Nucleus accumbens (tissue), 56 donors: ENCODE results near the gene ST8SIA6.
A peak's percentile ranks its signal among the peaks of the same experiment; 100 is the strongest.
"Not testable (repeated sequence)": the region's sequence is repeated elsewhere in the genome, so short reads cannot be mapped to it uniquely, and the experiment has no call there.

Experiments used
- DNase-seq, 56 donors: peaks; one replicate each; lab custom pipeline; 2025; lab: John Stamatoyannopoulos, UW

The ST8SIA6 gene

DNA sequence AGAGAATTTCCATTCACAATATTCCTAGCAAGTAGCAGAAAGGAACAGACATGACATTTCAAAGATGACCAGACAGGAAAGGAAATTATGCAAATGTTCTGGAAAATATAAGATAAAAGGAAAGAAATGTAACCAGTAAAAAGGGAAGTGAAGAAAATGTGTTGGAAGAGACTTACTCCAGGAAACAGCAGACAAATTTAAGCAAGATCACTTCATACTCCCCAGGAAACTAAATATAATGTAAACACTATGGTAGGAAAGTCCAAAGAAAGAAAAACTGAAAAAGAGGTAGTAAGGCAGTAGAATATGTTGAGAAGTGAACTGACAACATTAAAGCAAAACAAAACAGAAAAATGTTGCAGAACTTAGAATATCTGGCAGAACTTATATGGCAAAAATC is 6.4 kb upstream of the ST8SIA6 start:
- no peak for DNase-seq

DNA sequence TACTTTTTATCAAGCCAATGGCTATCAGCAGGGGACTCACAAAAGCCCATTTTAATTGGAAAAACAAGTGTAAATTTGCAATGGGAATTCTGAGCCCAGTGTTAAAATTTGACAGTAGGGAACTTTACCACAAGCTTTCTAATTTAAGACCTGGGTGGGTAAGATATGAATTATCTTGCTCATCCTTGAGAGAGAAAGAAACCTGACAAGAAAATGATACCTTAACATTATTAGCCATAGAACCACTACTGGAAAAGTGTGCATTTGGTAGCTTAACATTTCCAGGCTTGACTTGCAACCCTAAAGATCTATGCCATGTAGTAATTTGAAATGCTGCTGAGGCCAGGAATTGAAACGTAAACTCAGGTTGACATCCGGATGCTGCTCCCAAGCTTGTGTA is 2.7 kb upstream of the ST8SIA6 start:
- DNase-seq, result no peak

DNA sequence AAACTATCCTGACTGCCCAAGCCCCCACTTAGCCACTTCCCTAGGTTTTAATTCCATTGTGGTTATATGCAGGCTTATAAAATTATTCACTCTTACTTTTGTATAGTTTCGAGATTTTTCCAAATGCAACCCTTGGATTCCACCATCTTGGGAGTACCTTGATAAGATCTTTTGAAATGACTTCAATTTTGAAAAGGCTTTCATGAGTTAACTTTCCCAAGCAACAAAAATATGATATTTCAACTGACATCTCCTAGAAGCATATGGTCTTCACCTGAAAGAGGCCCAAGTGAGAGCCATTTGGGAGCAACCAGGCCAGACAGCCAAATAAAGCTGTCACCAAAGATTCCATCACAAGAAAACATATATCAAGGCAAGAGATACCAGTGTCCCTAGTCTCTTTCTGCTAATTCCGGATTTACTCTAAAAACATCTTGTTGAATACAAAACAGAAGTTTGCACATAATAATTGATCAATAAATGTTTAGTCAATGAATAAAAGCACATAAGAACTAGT is 1.7 kb upstream of the ST8SIA6 start:
- DNase-seq, result no peak

DNA sequence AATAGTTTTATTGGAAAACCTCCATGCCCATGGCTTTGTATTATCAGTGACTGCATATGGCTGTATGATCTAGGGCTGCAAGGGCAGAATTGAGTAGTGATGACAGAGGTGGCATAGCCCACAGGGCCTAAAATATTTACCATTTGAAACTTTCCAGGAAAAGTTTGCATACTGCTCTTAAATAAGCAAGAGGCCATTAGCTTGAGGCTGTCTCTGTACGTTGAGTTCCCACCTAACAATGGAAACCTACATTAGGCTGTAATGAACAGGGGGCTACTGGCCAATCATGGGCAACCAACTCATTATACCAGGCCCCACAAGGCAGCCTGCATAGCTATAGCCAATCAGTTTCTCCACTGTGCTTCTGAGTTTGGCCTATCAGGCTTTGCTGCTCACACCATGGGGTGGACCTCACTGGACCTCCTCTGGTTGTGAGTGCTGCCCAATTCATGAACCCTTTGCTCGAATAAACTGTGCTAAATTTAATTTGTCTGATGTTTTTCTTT is 673 bp upstream of the ST8SIA6 start:
- no peak for DNase-seq

DNA sequence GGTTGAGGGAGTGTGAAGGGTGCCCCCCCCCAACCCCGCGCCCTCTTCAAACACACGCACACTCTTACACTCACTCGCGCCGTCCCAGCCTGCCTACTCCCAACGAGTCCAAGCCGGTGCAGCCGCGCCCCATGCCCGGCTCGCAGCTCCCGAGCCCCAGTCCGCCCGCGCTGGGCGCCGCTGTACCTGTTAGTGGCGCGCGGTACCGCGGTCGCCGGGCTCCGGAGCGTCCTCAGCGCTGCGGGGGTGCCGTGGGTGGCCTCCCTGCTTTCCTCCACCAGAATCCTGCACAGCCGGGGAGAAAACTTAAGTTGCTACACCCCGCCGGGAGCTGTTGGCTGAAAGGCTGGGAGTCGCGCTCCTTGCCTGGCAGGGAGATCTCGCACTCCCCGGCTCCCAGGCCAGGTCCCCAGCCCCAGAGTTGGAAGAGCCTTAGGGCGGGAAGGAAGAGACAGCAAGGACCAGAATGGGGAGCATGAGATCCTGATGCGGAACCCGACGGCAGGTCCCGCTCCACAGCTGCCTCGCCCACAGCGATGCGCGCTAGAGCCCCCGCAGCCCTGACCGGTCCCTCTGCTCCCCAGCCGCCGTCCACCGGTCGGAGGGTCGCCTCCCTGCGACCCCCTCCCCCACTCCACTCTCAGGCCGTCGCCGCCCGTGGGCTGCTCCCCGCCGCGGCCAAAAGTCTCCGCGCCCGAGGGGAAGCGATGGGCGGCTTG is 863 bp downstream of the ST8SIA6 start:
- no peak for DNase-seq

DNA sequence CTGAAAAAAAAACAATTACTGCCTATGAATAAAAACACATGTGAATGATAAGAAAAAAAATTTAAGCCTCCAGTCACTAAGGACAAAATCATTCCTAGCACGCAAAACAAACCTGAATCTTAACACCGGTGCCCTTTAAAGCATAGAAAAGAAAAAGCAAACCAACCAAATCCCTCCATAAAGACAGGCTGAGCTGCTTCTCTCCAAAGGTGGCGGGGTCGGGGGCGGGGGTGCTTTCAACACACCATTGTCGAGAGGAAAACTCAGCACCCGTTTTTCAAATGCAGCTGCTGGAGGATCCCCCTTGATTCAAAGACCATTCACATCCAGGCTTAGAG is 1.4 kb downstream of the ST8SIA6 start:
- no peak for DNase-seq

DNA sequence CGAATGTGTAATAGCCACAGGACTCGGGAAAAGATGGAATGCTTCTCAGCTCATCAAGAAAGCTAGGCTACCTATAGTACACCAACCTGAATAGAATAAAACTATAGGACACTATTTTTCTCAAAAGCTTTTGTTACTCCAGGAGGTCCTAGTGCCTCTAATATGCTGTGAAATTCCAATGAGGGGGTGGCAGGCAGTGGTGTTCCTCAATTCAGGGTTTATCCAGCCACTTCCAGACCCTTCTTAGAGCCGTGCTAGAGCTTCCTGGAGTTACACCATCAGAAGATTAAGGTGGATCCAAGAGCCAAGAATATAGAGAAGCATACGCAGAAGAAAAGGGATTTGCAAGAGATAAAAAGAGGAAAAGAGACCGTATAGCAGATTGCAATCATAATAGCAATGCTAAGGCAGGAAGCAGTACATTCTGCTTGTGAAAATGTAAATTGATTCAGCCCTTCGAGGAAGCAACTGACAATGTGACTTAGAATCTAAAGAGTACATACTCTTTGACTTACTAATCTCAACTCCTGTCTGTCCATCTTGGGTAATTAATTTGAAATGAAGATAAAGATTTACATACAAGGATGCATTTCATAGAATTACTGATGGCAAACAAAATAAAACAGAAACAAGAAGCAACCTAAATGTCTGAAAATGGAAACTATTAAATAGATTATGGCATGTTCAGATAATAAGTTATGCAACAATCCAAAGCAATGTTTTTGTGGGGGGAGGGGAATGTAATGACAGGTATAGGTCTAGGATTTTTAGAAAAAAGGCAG is 2.1 kb downstream of the ST8SIA6 start:
- no peak for DNase-seq

DNA sequence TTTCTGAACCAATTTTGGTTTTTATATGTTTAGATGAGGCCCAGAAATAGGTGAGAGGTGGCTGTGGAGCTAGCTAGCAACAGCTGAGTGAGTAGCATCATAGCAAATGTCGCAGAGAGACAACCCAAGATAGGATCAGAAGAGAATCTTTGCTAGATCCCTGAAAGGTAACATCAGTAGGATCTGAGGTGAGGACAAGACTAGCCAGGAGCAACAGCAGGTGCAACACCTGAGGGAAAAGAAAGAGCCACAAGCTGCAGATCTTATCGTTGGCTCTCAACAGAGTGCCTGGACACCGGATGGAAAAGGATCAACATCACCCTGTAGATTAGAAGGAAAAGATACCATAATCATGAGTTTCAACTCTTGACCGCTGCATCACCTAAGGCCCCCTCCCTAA is 4.4 kb downstream of the ST8SIA6 start:
- no peak for DNase-seq

DNA sequence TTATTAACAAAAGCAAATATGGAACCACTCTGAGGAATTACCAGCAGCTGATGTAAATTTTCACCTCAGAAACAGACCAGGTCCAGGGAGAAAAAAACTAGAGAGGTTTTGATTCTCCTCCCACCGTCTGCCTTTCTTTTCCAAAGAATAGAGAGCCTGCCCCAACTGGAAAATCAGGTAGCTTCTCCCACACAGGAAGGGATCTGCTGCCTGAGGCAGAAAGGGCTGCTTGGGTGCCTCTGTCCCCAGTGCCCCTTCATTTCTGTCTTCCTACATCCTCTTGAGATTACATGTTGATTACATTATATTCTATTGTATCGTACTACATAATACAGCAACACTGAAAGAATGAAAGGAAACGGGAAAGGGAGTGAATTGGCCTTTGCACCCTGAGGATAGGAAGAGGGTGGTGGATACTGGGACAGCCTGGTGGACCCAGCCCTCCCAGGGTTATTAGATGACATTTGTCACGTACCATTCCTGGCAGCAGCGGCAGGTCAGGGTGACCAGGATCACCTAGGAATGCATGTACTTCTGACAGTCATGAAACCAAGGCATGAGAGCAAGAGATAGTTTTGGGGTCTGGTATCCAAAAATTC is 8.9 kb downstream of the ST8SIA6 start:
- no peak for DNase-seq

DNA sequence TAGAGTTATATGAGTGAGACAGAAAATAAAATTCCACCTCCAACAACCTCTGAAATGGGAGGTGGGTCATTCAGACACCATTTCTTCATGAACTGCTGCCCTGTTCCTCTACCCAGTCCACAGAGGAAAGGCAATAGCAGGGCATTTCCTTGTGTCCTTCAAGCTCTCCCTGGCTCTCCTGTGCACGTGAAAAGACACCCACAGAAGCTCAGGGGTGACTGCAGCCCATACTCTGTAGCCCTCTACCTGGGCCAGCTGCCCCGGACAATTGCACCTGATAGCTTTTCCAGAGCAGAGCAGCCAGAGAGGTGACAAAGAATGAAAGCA is 10.0 kb downstream of the ST8SIA6 start:
- DNase-seq, result no peak

DNA sequence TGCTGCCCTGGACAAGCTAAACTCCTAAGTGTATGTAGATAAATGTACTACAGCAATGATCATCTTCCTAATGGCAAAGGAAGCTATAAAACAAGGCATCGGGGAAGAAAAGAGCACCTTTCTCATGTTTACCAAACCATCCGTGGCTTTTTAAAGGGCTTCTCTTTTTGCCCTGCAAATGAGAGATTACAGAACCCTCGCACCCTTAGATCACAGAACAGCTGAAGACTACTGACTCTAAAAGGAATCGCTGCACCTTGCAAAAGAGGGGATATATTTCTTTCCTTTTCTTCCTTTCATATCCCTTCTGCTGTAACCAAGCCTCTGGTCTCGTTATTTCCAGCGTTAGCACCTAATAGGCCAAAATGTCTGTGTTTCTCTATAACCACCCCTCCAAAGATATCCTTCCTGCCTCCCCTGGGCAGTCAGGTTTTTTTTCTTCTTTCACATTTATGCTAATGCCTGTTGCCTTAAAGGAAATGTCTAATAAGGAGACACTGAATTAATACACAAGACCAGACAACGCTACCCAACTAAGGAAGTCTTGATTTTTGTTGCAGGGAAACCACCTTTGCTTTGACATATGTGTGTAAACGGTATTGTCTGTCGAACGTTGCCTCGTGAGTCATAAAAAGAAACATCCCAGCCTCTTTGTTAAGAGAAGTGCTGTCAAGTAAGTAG is 10.5 kb downstream of the ST8SIA6 start:
- DNase-seq, result no peak

DNA sequence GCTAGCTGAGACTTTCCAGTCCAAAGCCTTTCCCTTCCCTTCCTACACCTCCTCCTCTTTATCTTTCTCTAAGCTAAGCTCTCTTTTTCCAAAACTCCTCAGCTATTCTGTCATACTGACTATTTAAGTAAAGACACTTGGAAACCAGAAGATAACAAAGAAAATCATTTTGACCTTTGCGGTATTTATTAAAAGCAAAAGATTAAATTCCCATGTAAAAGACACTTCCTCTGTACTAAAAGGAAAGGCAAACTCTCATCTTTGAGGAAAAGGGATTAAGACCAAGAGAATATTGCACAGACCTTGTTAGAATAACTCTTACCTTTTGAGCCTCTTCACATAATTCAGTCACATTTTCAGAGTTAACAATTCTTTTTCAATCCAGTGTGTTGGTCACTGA is 15.8 kb downstream of the ST8SIA6 start:
- no peak for DNase-seq

DNA sequence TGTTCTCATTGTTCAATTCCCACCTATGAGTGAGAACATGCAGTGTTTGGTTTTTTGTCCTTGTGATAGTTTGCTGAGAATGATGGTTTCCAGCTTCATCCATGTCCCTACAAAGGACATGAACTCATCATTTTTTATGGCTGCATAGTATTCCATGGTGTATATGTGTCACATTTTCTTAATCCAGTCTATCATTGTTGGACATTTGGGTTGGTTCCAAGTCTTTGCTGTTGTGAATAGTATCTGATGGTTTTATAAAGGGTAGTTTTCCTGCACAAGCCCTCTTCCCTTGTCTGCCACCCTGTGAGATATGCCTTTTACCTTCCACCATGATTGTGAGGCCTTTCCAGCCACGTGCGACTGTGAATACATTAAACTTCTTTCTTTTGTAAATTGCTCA is 17.8 kb downstream of the ST8SIA6 start:
- not testable (repeated sequence) for DNase-seq

DNA sequence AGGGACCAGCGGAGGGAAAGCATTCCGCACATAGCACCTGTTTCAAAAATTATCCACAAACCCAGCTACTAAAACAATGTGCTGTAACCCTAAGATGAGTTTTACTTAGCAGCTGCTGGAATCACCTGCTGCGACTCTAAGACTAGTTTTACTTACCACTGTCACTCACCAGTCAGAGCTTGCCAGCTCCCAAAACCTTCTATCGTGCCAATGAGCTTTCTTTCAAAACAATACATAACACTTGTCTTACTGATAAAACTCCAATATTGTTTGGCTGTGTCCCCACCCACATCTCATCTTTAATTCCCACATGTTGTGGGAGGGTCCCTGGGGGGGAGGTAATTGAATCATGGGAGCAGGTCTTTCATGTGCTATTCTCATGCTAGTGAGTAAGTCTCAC is 18.4 kb downstream of the ST8SIA6 start:
- DNase-seq, result no peak

DNA sequence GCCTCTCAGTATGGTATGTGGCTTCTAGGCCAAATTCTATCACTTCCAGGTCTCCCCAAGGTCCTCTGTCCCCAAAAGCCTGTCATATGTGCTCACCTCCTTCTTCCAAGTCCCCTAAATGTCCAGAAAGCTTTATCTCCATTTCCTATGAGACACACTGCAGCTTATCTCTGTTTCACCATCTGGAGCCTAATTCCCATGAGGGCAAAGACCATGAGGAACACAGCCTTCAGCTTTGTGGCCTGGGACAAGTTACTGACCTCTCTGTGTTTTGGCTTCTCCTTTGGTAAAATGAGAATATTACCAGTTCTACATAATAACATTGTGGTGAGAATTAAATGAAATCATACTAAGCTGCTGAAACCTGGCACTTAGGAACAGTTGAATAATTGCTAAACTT is 19.2 kb downstream of the ST8SIA6 start:
- DNase-seq, result no peak

DNA sequence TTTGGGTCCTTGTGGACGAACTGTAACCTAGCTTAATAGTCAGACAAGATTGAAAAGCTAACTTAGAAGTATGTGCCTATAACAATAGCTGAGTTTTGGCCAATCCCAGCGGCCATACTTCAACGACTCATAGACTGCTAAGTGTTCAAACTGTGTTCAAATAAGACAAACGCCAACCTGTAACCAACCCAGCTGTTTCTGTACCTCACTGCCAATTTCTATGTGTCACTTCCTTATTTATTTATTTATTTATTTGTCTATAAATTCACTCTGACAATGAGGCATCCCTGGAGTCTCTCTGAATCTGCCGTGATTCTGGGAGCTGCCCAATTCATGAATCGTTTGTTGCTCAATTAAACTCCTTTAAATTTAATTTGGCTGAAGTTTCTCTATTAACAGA is 21.7 kb downstream of the ST8SIA6 start:
- no peak for DNase-seq

DNA sequence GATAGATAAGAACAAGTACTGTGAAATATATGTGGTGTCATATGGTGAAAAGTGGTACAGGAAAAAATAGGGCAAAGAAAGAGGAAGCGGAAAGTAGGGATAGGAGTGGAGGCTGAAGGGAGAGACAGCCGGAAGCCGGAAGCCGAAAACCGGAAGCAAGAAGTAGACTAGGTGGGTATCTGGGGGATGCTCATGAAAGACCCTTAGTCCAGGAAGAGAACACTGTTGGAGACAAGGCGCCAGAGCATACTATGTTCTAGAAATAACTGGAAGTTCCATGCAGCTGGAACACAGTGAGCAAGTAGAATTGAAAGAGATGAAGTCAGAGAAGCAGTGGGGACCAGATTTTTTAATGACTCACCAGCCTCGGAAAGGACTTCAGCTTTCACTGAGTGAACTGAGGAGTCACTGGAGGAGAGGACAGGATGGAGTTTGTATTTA is 22.5 kb downstream of the ST8SIA6 start:
- DNase-seq, result no peak

DNA sequence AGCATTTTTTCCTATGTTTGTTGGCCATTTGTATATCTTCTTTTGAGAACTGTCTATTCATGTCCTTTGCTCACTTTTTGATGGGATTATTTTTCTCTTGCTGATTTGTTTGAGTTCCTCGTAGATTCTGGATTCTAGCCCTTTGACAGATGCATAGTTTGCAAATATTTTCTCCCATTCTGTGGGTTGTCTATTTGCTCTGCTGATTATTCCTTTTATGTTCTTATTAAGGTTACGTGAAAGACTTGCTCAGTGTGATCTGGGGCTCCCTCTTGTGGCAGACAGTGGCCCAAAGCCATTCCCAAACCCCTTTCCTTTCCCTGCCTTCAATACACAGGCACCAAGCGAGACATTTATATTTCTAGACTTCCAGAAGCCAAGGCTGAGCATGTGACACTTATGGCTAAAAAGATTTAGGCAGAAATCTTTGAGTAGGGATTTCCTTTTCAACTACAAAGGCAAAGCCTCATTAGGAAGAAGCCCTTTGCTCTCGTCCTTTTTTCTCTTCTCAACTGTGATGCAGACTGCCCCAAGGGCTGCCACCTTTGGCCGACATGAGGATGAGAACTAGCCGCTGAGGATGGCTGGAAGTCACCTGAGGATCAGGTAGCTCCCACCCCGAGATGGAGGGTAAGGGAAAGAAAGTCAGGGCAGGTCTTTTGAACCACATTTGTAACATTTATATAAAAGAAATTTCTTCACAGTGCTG is 23.6 kb downstream of the ST8SIA6 start:
- peak in 45 of 56 donors; percentile 1 to 81 (median 26) for DNase-seq

DNA sequence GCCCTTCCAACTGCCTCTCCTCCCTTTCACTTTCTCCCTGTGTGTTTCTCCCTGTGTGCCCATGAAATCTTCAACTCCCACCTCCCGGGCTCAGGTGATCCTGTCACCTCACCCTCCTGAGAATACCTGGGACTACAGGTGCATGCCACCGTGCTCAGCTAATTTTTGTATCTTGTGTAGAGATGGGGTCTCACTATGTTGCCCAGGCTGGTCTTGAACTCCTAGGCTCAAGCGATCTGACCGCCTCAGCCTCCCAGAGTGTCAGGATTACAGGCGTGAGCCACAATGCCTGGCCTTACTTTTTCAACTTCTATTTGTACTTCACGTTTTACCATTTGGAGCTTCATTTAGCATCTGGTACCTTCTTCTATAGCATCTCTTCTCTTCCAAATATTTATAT is 24.9 kb downstream of the ST8SIA6 start:
- no peak for DNase-seq

DNA sequence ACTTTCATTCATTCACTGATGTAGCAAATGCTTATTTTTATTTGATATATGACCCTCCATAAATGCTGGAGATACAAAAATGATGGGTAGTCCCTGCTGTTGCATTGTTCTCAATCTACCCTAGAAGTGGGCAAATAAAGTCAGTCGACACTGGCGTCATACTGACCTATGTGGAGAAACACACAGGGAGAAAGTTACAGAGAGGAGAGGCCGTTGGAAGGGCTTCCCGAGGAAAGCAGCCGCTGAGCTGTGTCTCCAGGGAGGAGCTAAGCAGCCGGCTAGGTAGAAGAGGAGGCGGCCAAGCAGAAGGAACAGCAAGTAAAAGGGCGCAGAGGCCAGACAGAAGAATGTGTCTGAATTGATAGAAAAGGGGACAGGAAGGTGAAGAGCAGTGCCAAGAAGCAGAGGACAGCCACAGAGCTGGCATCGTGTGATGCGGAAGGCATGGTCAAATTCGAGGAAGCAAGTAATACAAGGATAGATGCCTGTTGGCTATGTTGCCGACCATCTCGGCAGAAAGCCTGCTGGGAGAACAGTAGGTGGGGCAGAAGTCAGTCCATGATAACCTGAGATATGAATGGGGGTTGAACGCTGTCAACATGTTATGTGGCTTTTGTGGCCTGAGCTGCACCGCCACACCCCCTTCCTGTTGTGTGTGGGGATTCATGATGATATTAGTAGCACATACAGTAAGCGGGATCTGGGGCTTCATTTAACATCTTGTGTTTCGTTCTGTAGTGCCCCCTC is 25.9 kb downstream of the ST8SIA6 start:
- no peak for DNase-seq
